HG03280 (cell line): Measurements from ENCODE around the gene TMEM178A.
"Not testable (repeated sequence)": the region's sequence is repeated elsewhere in the genome, so short reads cannot be mapped to it uniquely, and the experiment has no call there.

Experiments used
- ATAC-seq: cut with Tn5 transposase; IDR thresholded peaks from one replicate; pipeline ENCODE4 v1.9.1; 2021; ENCODE audit warnings: mild to moderate bottlenecking, moderate library complexity; ENCODE audit not compliant: unreplicated experiment

Gene TMEM178A

GRCh38 chr2:39647104-39647765 lies 18.5 kb upstream of the TMEM178A start:
- ATAC-seq, result no peak

DNA sequence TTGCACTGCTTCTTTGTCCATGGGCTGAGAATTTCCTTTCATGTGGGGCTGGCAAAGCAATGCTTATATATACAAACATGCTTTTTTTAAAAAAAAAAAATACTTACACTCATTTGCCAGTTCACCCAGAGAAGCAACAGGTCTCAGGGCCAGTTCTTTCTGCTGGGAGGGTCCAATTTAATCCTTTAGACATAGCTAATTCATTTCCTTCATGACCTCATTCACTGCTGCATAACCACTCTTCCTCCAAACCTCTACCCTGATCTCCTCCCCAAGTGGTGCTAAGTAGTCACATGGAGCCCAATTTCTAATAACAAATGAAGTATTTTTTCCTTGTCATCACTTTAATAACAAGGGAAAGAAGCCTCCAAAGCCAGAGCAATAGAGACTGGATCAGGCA lies 17.1 kb upstream of the TMEM178A start:
- no peak for ATAC-seq

DNA sequence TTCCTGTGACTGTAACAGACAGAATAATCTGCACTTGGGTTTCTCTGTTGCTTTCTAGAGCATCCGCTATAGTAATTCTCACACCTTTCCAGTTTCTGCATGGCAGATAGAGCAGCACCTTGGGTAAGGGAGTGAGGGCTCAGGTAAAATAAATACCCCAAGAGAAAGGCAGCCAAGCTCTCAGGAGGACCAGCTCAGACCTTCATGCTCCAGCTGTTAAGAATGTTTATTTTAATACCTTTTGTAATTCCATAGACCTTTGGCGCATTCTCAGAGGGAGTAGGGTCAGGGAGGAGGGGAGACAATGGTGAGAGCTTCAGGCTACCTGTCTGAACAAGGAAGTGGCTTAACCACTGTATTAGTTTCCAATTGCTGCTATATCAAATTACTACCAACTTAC lies 16.2 kb upstream of the TMEM178A start:
- no peak for ATAC-seq

DNA sequence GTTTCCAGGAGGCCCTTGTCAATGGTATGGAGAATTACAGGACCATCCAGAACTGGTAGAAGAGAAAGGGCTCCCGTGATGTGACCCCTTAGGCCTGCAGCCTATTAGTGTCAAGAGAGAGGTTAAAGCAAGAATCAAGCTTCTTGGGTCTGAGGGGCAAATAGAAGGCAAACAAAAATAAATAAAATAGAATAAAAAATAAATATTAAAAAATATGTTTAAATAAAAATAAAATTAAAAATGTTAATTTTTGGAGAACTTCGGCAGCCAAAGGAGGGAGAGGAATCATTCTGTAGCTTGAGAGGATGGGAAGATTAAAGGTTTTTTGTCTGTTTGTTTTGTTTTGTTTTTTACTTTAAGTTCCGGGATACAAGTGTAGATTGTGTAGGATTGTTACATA lies 15.2 kb upstream of the TMEM178A start:
- no peak for ATAC-seq

DNA sequence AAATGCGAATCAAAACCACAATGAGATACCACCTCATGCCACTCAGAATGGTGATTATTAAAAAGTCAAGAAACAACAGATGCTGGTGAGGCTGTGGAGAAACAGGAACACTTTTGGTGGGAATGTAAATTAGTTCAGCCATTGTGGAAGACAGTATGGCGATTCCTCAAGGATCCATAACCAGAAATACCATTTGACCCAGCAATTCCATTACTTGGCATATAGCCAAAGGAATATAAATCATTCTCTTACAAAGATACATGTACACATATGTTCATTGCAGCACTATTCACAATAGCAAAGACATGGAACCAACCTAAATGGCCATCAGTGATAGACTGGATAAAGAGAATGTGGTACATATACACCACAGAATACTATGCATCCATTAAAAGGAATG lies 9.5 kb upstream of the TMEM178A start:
- ATAC-seq, result not testable (repeated sequence)

GRCh38 chr2:39657287-39657937 lies 8.3 kb upstream of the TMEM178A start:
- ATAC-seq, result no peak

DNA sequence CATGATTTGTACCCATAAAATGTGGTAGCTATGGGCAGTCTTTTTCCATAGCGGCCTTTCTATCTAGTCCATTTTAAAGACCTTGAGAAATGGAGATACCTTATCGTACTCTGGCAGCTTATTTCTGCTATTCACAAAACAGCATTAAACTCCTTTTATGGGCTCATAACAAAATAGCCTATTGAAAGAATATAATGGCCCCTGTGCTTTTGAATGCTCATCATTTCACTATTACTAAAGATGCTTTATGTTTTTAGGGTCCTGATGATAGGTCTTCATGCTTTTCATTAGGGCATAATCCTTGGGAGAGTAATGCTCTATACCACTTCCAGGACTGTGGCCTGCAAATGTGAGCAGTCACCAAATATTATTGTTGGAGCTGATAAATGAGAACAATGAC lies 7.3 kb upstream of the TMEM178A start:
- no peak for ATAC-seq

GRCh38 chr2:39659765-39660611 lies 5.7 kb upstream of the TMEM178A start:
- no peak for ATAC-seq

- no peak for ATAC-seq
These were observed 5.0 kb upstream of the TMEM178A start for GRCh38 chr2:39660612-39661236.

- ATAC-seq, result no peak
These were observed 3.9 kb upstream of the TMEM178A start for GRCh38 chr2:39661826-39662225.

DNA sequence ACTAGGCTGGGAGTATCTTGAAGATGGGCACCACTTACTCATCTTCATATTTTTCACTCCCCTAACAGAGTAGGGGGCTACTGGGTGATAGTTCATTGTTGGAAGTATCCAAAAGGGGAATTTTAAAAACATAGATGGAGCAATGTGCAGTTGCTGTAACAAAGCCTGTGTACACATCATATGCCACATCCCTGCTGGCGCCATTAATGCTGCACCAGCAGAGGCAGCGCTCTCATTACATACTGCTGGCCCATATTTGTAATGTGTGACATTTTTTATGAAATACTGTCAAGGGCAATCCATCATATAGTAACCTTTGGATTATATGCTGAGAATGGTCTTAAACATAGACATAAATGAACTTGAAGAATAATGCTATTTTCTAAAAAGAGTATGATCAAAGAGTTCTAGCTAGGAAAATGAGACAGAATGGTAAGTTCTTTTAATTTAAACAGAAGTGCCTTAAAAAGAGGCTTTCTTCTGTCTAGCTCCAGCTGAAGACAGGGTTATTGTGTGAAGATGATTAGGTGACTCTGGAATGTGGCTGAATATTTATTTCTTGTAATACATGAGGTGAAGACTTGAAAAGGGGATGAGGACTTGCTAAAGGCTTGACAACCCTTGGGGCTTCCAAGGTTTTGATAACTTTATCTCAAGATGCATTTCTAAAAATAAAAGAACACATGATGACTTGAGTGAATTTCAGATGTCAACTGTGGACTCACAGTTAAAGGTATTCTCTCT lies 2.4 kb upstream of the TMEM178A start:
- ATAC-seq, result no peak

GRCh38 chr2:39664232-39664887 lies 1.4 kb upstream of the TMEM178A start:
- ATAC-seq, result no peak

GRCh38 chr2:39664888-39665591 lies 677 bp upstream of the TMEM178A start:
- ATAC-seq, result no peak

DNA sequence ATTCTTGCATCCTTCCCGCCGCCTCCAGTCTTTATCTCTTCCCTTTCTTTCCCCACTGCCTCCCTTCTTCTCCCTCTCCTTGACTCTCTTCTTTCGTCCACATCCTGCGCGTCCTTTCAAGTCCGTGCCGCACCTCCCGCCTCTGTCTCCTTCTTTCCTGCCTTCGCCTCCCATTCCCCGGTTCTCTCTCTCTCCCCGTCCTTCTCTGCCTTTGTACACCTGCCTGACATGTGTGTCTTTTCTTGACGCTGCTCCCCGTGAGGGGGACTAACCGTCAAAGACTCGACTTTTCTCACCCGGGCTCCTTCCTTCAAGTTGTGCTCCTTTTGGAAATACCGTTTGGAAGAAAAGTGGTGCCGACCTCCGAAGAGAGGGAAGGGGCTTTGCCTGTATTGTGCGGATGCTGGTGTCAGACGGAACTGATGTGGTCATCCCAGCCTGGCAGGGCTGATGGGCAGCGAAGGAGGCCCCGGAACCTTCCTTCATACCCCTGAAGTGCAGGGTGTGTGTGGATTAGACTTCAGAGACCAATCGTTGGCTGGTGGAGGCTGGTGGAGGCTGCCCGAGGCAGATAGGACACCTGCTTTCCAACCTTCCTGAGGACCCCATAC lies 879 bp downstream of the TMEM178A start:
- no peak for ATAC-seq

- no peak for ATAC-seq
These were observed 1.6 kb downstream of the TMEM178A start for GRCh38 chr2:39667104-39667885.

- no peak for ATAC-seq
These were observed 2.2 kb downstream of the TMEM178A start for GRCh38 chr2:39667886-39668276.

GRCh38 chr2:39668576-39669080 lies 2.9 kb downstream of the TMEM178A start:
- ATAC-seq, result no peak

GRCh38 chr2:39671604-39672003 lies 5.9 kb downstream of the TMEM178A start:
- no peak for ATAC-seq
